GM18526 (cell line): ENCODE data around the gene DOCK4.

Source experiments
- POLR2A ChIP-seq: IDR thresholded peaks from 3 replicates; pipeline ENCODE4 v1.6.1; 2011; ENCODE audit not compliant: insufficient read length; ENCODE audit errors: extremely low read depth

Gene DOCK4

GRCh38 chr7:112206238-112206990 lies at the start of gene DOCK4, which contains the start of gene ZNF277:
Gene DOCK4, minus strand, starts transcription at chr7:112206399. Its CDS starts 261 bp downstream, at chr7:112206138.
Gene ZNF277, plus strand, starts transcription at chr7:112206695. Its CDS starts 22 bp downstream, at chr7:112206717.
- peak; percentile 43 for TF ChIP-seq POLR2A

- TF ChIP-seq POLR2A: no peak
These were observed 49.2 kb upstream of the DOCK4 start for GRCh38 chr7:112255388-112255720.

- TF ChIP-seq POLR2A: no peak
These were observed 48.6 kb upstream of the DOCK4 start for GRCh38 chr7:112254709-112255387.

GRCh38 chr7:112254156-112254555 lies 48.0 kb upstream of the DOCK4 start:
- no peak for TF ChIP-seq POLR2A

GRCh38 chr7:112252691-112253090 lies 46.5 kb upstream of the DOCK4 start:
- no peak for TF ChIP-seq POLR2A

GRCh38 chr7:112252141-112252540 lies 45.9 kb upstream of the DOCK4 start:
- no peak for TF ChIP-seq POLR2A

GRCh38 chr7:112248598-112248997 lies 42.4 kb upstream of the DOCK4 start:
- no peak for TF ChIP-seq POLR2A

- TF ChIP-seq POLR2A: no peak
These were observed 32.8 kb upstream of the DOCK4 start for GRCh38 chr7:112238852-112239610.

- TF ChIP-seq POLR2A: no peak
These were observed 32.1 kb upstream of the DOCK4 start for GRCh38 chr7:112238330-112238729.

- TF ChIP-seq POLR2A: no peak
These were observed 30.4 kb upstream of the DOCK4 start for GRCh38 chr7:112236597-112236996.

- TF ChIP-seq POLR2A: no peak
These were observed 27.9 kb upstream of the DOCK4 start for GRCh38 chr7:112234147-112234546.

- no peak for TF ChIP-seq POLR2A
These were observed 27.0 kb upstream of the DOCK4 start for GRCh38 chr7:112233048-112233697.

GRCh38 chr7:112232212-112232978 lies 26.2 kb upstream of the DOCK4 start:
- no peak for TF ChIP-seq POLR2A

GRCh38 chr7:112228632-112229031 lies 22.4 kb upstream of the DOCK4 start:
- TF ChIP-seq POLR2A: no peak
